GM10266 (cell line): Measurements from ENCODE around the gene PGF.
A peak's percentile ranks its signal among the peaks of the same experiment; 100 is the strongest.

Experiments
- DNase-seq: peaks from one replicate; pipeline ENCODE4 v3.0.0; 2012; ENCODE audit errors: extremely low spot score
- TF ChIP-seq, protein P1 (sequence below): IDR thresholded peaks from 2 replicates; pipeline ENCODE4 v1.5.1; 2012; ENCODE audit warnings: mild to moderate bottlenecking, low read depth; ENCODE audit not compliant: control insufficient read depth, insufficient read depth; ENCODE audit errors: missing control alignments

Gene PGF

DNA sequence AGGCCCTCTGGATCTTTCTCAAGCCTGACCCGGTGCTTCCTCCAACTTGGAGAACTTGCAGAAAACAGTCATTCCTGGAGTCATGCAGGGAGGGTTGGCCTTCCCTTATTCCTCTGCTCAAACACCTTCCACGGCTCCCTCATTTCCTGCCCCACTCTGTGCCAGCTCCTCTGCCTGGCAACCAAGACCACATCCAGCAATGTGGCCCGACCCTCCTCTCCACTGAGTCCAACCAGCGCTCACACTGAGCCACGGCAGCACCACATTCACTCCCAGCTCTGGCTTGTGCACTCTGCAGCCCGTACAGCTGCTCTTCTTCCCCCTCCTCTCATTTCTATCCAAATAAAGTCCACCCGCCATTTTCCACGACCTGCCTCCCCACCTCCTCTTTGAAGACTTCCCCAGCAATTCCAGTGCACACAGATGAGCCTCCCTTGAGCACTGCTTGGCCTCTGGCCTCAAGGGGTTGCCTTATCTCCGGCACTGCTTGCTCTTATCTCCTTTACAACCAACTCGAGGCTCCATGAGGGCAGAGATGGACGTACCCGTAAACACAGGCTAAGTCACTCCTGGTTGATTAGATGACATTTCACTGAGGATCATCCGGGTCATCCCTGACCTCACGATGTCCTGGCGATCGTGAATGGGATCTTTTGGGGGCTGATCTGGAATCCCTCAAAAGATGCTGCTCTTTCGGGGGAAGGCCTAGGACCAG lies 5.4 kb downstream of the PGF start:
- no peak for DNase-seq
- TF ChIP-seq, protein P1, sequence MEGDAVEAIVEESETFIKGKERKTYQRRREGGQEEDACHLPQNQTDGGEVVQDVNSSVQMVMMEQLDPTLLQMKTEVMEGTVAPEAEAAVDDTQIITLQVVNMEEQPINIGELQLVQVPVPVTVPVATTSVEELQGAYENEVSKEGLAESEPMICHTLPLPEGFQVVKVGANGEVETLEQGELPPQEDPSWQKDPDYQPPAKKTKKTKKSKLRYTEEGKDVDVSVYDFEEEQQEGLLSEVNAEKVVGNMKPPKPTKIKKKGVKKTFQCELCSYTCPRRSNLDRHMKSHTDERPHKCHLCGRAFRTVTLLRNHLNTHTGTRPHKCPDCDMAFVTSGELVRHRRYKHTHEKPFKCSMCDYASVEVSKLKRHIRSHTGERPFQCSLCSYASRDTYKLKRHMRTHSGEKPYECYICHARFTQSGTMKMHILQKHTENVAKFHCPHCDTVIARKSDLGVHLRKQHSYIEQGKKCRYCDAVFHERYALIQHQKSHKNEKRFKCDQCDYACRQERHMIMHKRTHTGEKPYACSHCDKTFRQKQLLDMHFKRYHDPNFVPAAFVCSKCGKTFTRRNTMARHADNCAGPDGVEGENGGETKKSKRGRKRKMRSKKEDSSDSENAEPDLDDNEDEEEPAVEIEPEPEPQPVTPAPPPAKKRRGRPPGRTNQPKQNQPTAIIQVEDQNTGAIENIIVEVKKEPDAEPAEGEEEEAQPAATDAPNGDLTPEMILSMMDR = no peak

GRCh38 chr14:74949191-74949601 lies 6.2 kb downstream of the PGF start:
- TF ChIP-seq, protein P1 = no peak

DNA sequence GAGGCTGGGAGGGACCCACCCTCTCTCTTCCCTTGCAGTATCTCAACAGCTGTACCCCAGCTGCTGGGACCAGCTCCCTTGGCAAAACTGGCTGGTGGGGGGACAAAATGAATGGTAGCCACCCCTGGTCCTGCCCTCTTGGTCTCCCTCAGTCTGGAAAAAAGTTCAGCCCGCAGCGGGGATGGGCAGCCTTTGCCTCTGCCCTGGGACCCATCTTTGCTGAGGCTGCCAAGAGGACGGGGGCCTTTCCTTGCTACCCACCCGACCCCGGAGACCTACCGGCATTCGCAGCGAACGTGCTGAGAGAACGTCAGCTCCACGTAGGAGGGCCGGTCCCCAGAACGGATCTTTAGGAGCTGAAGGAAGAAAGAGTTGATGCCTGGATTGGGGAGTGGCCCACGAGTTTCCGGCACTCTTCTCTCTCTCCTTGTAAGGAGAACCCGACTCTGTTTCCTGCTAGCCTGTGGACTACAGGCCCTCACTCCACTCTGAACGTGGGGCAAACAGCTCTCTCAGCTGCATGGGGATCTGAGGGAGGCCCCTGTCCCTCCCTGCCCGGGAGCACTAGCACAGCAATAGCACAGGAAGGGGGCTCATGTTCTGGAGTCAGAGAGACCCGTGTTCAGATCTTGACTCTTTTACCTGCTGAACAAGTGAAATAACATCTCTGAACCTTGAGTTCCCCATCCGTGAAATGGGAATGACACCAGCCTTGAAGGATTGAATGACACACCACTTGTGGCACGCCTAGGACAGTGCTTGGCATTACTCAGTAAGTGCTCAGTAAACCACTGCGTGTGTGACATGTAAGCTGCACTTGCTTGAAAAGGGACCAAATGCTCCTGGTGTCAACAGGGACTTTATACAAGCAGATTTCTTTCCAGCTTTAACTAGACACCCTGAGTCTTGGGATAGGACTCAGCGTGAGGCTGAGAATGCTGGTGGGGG lies 6.9 kb downstream of the PGF start:
- TF ChIP-seq, protein P1 = no peak
- no peak for DNase-seq

More at GRCh38 chr14:74949191-74949601, 6.2 kb downstream of the PGF start:
- DNase-seq = no peak

DNA sequence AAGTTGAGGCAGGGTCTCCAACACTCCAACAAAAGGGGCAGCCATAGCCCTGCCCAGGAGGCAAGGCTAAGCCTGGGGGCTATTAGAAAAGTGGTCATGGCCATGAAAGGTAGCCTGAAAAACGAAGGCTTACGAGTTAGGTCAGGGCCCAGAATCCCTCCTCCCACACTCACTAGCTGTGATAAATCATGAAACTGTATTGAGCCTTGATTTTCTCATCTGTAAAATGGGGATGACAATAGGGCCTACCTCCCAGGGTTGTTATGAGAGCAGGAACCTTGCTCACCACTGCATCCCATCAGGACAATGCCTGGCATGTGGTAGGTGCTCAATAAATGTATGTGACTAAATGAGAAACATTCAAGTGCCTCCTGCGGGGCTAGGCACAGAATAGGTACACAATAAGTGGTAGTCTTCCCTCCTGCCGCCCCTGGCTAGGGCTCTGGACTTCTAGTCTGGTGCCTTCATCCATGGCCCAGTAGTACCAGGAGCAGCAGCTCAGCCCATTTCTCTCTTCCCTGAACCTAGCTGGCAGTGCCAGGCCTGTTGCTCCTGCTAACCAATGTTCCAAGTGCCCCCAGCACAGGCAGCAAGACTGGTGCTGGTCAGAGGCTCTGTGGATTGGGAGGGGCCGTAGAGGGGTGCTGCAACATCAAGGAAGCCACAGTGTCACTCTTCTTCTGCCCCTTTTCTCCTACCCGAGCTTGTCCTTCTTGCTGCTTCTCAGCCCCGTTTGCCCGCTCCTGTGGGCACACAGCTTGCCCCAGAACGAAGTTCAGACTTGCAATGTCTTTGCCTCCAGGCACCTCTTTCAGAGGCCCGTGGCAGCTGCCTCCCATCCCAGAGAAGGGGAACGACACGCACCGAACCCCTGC lies 7.8 kb downstream of the PGF start:
- TF ChIP-seq, protein P1 = no peak

GRCh38 chr14:74946659-74947281 lies 8.6 kb downstream of the PGF start:
- TF ChIP-seq, protein P1 = no peak
- DNase-seq = no peak

More for the DNA sequence above, 7.8 kb downstream of the PGF start:
- DNase-seq = no peak

DNA sequence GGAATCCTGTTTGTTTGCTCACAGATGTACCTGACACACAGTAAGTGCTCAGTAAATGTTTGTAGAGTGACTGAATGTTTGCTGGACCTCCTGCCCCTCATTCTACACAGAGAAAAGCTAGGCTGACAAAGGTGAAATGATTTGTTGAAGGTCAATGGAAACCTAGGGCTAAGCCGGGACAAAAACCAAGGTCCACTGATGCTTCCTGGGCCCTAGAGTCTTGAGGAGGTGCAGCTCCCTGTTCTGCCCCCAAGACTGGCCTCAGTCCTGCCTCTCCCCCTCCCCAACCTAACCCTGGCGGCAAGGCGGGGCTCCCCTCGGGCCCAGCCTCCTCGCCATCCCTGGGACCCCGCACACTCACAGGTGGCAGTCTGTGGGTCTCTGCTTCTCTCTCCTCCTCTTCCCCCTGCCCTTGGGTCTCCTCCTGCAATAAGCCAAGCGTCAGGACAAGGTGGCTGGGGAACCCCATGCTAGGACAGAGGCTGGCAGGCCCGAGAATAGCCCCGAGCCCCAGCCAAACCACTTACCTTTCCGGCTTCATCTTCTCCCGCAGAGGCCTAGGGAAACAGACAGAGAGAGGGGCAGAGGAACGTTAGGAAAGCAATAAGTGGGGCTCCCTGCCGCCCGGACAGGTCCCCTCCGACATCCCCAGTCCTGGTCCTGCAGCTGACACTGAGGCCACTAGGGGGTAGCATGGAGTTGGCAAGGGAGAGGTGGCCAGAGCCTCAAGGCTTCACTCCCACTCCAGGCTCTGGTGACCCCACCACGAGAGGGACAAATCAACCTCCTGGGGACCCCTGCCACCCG lies 9.3 kb downstream of the PGF start:
- TF ChIP-seq, protein P1 = peak; percentile 97
- peak; percentile 90 for DNase-seq
